H1 (cell line): ENCODE data around the gene MAPK4. TPM values are rescaled to one million over a fixed set of nuclear protein-coding genes. Genes with fewer than 3 reads are reported as not detected.

ENCODE experiments used
- CTCF ChIA-PET: fragments of 300-600 bp; sonication (Branson Sonifier 250); formaldehyde crosslinking; loops from one replicate; lab custom pipeline; 2021; ENCODE audit not compliant: partially characterized antibody; lab: Charles Lee
- POLR2A ChIA-PET: fragments of 300-600 bp; sonication (Branson Sonifier 250); formaldehyde crosslinking; loops from one replicate; lab custom pipeline; 2021; ENCODE audit warnings: inconsistent platforms; ENCODE audit not compliant: partially characterized antibody; lab: Charles Lee
- DNase-seq, 2 experiments: peaks; one replicate each; pipeline versions ENCODE4 v3.0.0 to v3.0.0-alpha.2; 2010 to 2022; ENCODE audit warnings: low spot score in 2 of 2, low read depth in 1 of 2, mixed read lengths in 1 of 2
- FAIRE-seq: peaks from 2 replicates; lab custom pipeline; 2011; peaks lifted over from hg19 to GRCh38; lab: Jason Lieb, UNC
- H2AFZ ChIP-seq: 2 replicates; pipeline ENCODE4 v1.8.1; 2012; ENCODE audit warnings: low read length, inconsistent platforms
- H2AK5ac ChIP-seq: 2 replicates; pipeline ENCODE4 v1.6.1; 2013; ENCODE audit warnings: low read depth, low read length
- H2BK120ac ChIP-seq: replicated peaks from 2 replicates; pipeline ENCODE3; 2013; ENCODE audit warnings: low read depth, low read length, inconsistent platforms
- H2BK12ac ChIP-seq: 2 replicates; pipeline ENCODE4 v1.6.1; 2013; ENCODE audit warnings: low read depth, low read length
- H2BK15ac ChIP-seq: 2 replicates; pipeline ENCODE4 v1.6.1; 2013; ENCODE audit warnings: low read length
- H2BK20ac ChIP-seq: 2 replicates; pipeline ENCODE4 v1.6.1; 2013; ENCODE audit warnings: low read length
- H2BK5ac ChIP-seq: 2 replicates; pipeline ENCODE4 v1.6.1; 2013; ENCODE audit warnings: low read depth, low read length
- H3K14ac ChIP-seq: 2 replicates; pipeline ENCODE4 v1.6.1; 2013; ENCODE audit warnings: inconsistent platforms; ENCODE audit not compliant: insufficient read length
- H3K18ac ChIP-seq: 2 replicates; pipeline ENCODE4 v1.6.1; 2013; ENCODE audit warnings: low read length; ENCODE audit errors: extremely low read depth
- H3K23ac ChIP-seq: 2 replicates; pipeline ENCODE4 v1.6.1; 2013; ENCODE audit warnings: inconsistent platforms; ENCODE audit not compliant: insufficient read length
- H3K23me2 ChIP-seq: 2 replicates; pipeline ENCODE4 v1.6.1; 2013; ENCODE audit warnings: low read depth, low read length
- H3K27ac ChIP-seq: 2 replicates; pipeline ENCODE4 v1.6.1; 2011; ENCODE audit warnings: low read depth, low read length, inconsistent platforms
- H3K27me3 ChIP-seq, 4 experiments: replicated peaks in 1 of 4; 1 replicate in 1 of 4; 2 replicates in 3 of 4; pipeline versions ENCODE4 v1.6.1 to v1.8.1; 2011 to 2013; ENCODE audit warnings: low read length in 3 of 4, mild to moderate bottlenecking in 3 of 4, inconsistent platforms in 2 of 4, mixed read lengths in 2 of 4, moderate library complexity in 1 of 4; ENCODE audit not compliant: control insufficient read depth in 3 of 4, insufficient read depth in 3 of 4; ENCODE audit errors: extremely low read depth in 1 of 4
- H3K36me3 ChIP-seq, 4 experiments: 2 replicates each; pipeline versions ENCODE4 v1.6.1 to v1.8.1; 2011 to 2013; ENCODE audit warnings: mild to moderate bottlenecking in 4 of 4, low read length in 3 of 4, moderate library complexity in 2 of 4, control low read depth in 1 of 4, inconsistent platforms in 1 of 4; ENCODE audit not compliant: insufficient read depth in 4 of 4, control insufficient read depth in 2 of 4
- H3K4ac ChIP-seq: replicated peaks from 2 replicates; pipeline ENCODE3; 2013; ENCODE audit warnings: low read length, low read depth, mixed read lengths, inconsistent platforms; ENCODE audit not compliant: insufficient read length
- H3K4me1 ChIP-seq, 4 experiments: replicated peaks in 1 of 4; 1 replicate in 1 of 4; 2 replicates in 3 of 4; pipeline versions ENCODE4 v1.6.1 to v1.8.1; 2011 to 2013; ENCODE audit warnings: low read length in 3 of 4, inconsistent platforms in 2 of 4, mixed read lengths in 1 of 4; ENCODE audit not compliant: insufficient read depth in 4 of 4, control insufficient read depth in 3 of 4
- H3K4me2 ChIP-seq, 2 experiments: 2 replicates each; pipeline versions ENCODE4 v1.6.1 to v1.8.1; 2011 to 2013; ENCODE audit warnings: low read depth in 2 of 2, low read length in 2 of 2, control low read depth in 1 of 2, inconsistent platforms in 1 of 2, mild to moderate bottlenecking in 1 of 2; ENCODE audit not compliant: insufficient read depth in 1 of 2
- H3K4me3 ChIP-seq, 4 experiments: fragments of 200-600, 300-600 bp in 1 of 4; sonication (generic), shearing (Covaris generic), sonication (Bioruptor Twin) in 1 of 4; 2 replicates each; pipeline versions ENCODE4 v1.5.1 to v1.8.1; 2011 to 2016; ENCODE audit warnings: low read length in 4 of 4, low read depth in 3 of 4, control low read depth in 2 of 4, inconsistent platforms in 2 of 4, mild to moderate bottlenecking in 2 of 4, mixed read lengths in 1 of 4, moderate library complexity in 1 of 4; ENCODE audit not compliant: insufficient read depth in 2 of 4; ENCODE audit errors: extremely low read depth in 1 of 4
- H3K56ac ChIP-seq: replicated peaks from 2 replicates; pipeline ENCODE3; 2013; ENCODE audit warnings: low read depth, mild to moderate bottlenecking, mixed read lengths, low read length, inconsistent platforms; ENCODE audit not compliant: insufficient read length
- H3K79me1 ChIP-seq: 2 replicates; pipeline ENCODE4 v1.6.1; 2013; ENCODE audit warnings: low read depth, low read length, control low read depth
- H3K79me2 ChIP-seq, 2 experiments: 2 replicates each; pipeline versions ENCODE4 v1.6.1 to v1.8.1; 2012 to 2013; ENCODE audit warnings: low read length in 2 of 2, mild to moderate bottlenecking in 2 of 2, inconsistent platforms in 1 of 2; ENCODE audit not compliant: insufficient read depth in 2 of 2, control insufficient read depth in 1 of 2
- H3K9ac ChIP-seq, 4 experiments: replicated peaks in 1 of 4; 1 replicate in 1 of 4; 2 replicates in 3 of 4; pipeline versions ENCODE4 v1.6.1 to v1.8.1; 2011 to 2013; ENCODE audit warnings: low read depth in 3 of 4, low read length in 3 of 4, control low read depth in 2 of 4, mild to moderate bottlenecking in 2 of 4, moderate library complexity in 2 of 4, inconsistent platforms in 1 of 4; ENCODE audit errors: extremely low read depth in 1 of 4
- H3K9me3 ChIP-seq, 2 experiments: 2 replicates each; pipeline versions ENCODE4 v1.6.1 to v1.8.1; 2012 to 2013; ENCODE audit warnings: mild to moderate bottlenecking in 2 of 2, moderate library complexity in 2 of 2, control low read depth in 1 of 2, inconsistent platforms in 1 of 2, low read depth in 1 of 2, low read length in 1 of 2, mixed read lengths in 1 of 2; ENCODE audit not compliant: insufficient read depth in 2 of 2
- H4K20me1 ChIP-seq, 2 experiments: replicated peaks in 1 of 2; 2 replicates each; pipeline versions ENCODE3 to v1.8.1; 2011 to 2013; ENCODE audit warnings: inconsistent platforms in 2 of 2, low read length in 2 of 2, mild to moderate bottlenecking in 1 of 2; ENCODE audit not compliant: insufficient read depth in 2 of 2, control insufficient read depth in 1 of 2
- H4K5ac ChIP-seq: 2 replicates; pipeline ENCODE4 v1.6.1; 2013; ENCODE audit warnings: low read length, low read depth, mixed read lengths, inconsistent platforms; ENCODE audit not compliant: insufficient read length
- H4K8ac ChIP-seq: 2 replicates; pipeline ENCODE4 v1.8.0; 2013; ENCODE audit warnings: mild to moderate bottlenecking, moderate library complexity, low read length, inconsistent platforms; ENCODE audit not compliant: insufficient read depth; ENCODE audit errors: extremely low read depth
- H4K91ac ChIP-seq: replicated peaks from 2 replicates; pipeline ENCODE3; 2013; ENCODE audit warnings: low read length, mixed read lengths, inconsistent platforms; ENCODE audit not compliant: insufficient read length
- RXRA ChIP-seq: IDR thresholded peaks from 2 replicates; pipeline ENCODE4 v1.6.1; 2011; ENCODE audit warnings: low read depth, mild to moderate bottlenecking, low read length, moderate library complexity; ENCODE audit not compliant: insufficient read depth
- TEAD4 ChIP-seq: IDR thresholded peaks from 2 replicates; pipeline ENCODE4 v1.6.1; 2012; ENCODE audit warnings: low read depth, low read length, inconsistent platforms, mixed read lengths
- WGBS, 2 experiments: shearing (Covaris generic) in 1 of 2; methylation state at CpG; one replicate each; pipeline versions ENCODE4 v1.1.6 to v1.1.7; 2013 to 2015; ENCODE audit warnings: low lambda C conversion rate in 2 of 2, mixed read lengths in 2 of 2, inconsistent platforms in 1 of 2, low coverage in 1 of 2, missing lambda C conversion rate in 1 of 2; ENCODE audit not compliant: insufficient replicate concordance in 2 of 2, insufficient coverage in 1 of 2, insufficient read length in 1 of 2; ENCODE audit errors: extremely low coverage in 1 of 2, missing lambda C conversion rate in 1 of 2; 5-methylcytosine and 5-hydroxymethylcytosine counted together
- polyA plus RNA-seq, 7 experiments: library from polyadenylated mRNA; depleted of rRNA in 3 of 7; stranded (reverse) in 5 of 7; unstranded in 2 of 7; fragments of >200 nt in 5 of 7; fragments of 200-250 nt in 2 of 7; gene quantifications; 1 replicate in 5 of 7; 2 replicates in 1 of 7; 4 replicates in 1 of 7; pipeline versions ENCODE4 v1.2.1 to v1.2.3, GENCODE V29; 2011 to 2013; ENCODE audit warnings: missing spikeins in 2 of 7, mixed read lengths in 2 of 7
- total RNA-seq: library from RNA; stranded (reverse); fragmentation: NEBNext Ultra II Directional; extraction: Animal tissue kit (Norgen Biotek cat#: 25700); gene quantifications from 2 replicates; pipeline ENCODE4 v1.2.1, GENCODE V29; 2021

Gene MAPK4
- total and polyA plus RNA-seq, 2 of the 8 experiments (the other 6 are each of a cell fraction or from before 2014, with no cell fraction given) = 3.2 to 3.7 TPM

DNA sequence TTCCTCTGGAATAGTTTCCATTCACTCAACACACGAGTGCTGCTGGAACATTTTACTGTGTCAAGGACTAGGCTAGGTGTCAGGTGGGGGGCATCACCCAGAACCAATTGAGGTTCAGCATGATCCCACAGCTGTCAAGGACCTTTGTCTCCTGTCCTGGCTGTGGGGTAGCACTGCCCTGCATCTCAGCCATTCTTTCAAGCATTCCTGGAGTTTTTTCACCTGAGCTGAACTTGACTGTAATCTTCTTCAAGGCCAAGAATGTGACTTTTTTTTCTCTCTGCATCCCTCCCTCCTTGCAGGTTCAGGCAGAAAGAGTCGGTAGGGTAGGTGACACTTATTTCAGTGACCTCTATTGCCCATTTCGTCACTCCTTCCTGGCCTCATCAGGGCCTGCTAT lies 3.5 kb downstream of the MAPK4 start:
- Histone ChIP-seq H4K20me1 (no peaks in the 10 kb centered on the region), H3K27me3 (peaks cover 5 to 33% (median 33%) of the 10 kb centered on the region in 4 experiments), H2BK20ac (no peak overlapping the region), H2BK5ac (no peak overlapping the region), H3K23ac (no peak overlapping the region), H4K91ac (no peak overlapping the region), H3K4me2 (no peak overlapping the region; a peak in 1 of 4 replicates), H4K5ac (no peak overlapping the region), H3K9me3 (no peaks in the 10 kb centered on the region), H2AFZ (no peak overlapping the region), H4K8ac (no peak overlapping the region), H3K36me3 (no peaks in the 10 kb centered on the region), H3K79me2 (no peaks in the 10 kb centered on the region), H3K18ac (no peak overlapping the region), H3K79me1 (no peaks in the 10 kb centered on the region), H3K4me1 (peaks cover 0 to 7% (median 4%) of the 10 kb centered on the region in 4 experiments; a peak in 4 of 7 replicates), H3K4ac (no peak overlapping the region), H3K14ac (no peak overlapping the region), H3K23me2 (peaks cover 15% of the 10 kb centered on the region; the same call in 1 of the 2 replicates), H3K9ac (no peak overlapping the region), H2BK15ac (no peak overlapping the region), H3K27ac (no peak overlapping the region), H2BK12ac (no peak overlapping the region), H2AK5ac (no peak overlapping the region), H3K56ac (no peak overlapping the region), H3K4me3 (no peak overlapping the region), H2BK120ac (no peak overlapping the region)
- ChIA-PET POLR2A (no interaction called here), CTCF (interaction anchor here (1.0 to 1.1 kb wide), 2 partner anchors 19 to 23 kb away, joined by 3 to 5 read pairs; no protein-coding TSS in a partner anchor)
- 64% methylated on average over 3 of the region's 3 CpGs; no CpG with 5 or more reads in 1 of the 2 experiments for WGBS, 2 experiments
- TF ChIP-seq RXRA (no peak), TEAD4 (peak; percentile 33; the same call in 1 of the 2 replicates)
- no peak for DNase-seq
- FAIRE-seq = peak; percentile 65
